A673 (cell line): ENCODE data around the gene SNAPIN. TPM values are rescaled to one million over a fixed set of nuclear protein-coding genes. Genes with fewer than 3 reads are reported as not detected.

ENCODE experiments used
- BruUV-seq: library from RNA; stranded (reverse); fragments of 400-500 nt; replicated peaks from 2 replicates; lab custom pipeline; 2021; lab: Mats Ljungman, UMichigan
- CTCF ChIA-PET: fragments of 300-600 bp; sonication (Branson Sonifier 250); formaldehyde crosslinking; loops from one replicate; lab custom pipeline; 2022; ENCODE audit warnings: antibody characterized with exemption; lab: Charles Lee
- POLR2A ChIA-PET: fragments of 300-600 bp; sonication (Branson Sonifier 250); formaldehyde crosslinking; loops from one replicate; lab custom pipeline; 2022; ENCODE audit warnings: antibody characterized with exemption; ENCODE audit not compliant: low non-redundant PET; lab: Charles Lee
- DNase-seq: peaks from one replicate; pipeline ENCODE4 v3.0.0-alpha.2; 2015; ENCODE audit warnings: low spot score
- H3K27ac ChIP-seq: fragments of 200-600 bp; sonication (generic); 2 replicates; pipeline ENCODE4 v1.5.1; 2016; ENCODE audit warnings: mixed run types, low read depth, mild to moderate bottlenecking, mixed read lengths, antibody characterized with exemption, low read length; ENCODE audit not compliant: poor library complexity, severe bottlenecking
- H3K27me3 ChIP-seq: fragments of 200-600 bp; sonication (generic); replicated peaks from 2 replicates; pipeline ENCODE4 v1.6.1; 2017; ENCODE audit warnings: mixed run types, low read depth, mild to moderate bottlenecking, mixed read lengths, antibody characterized with exemption, low read length; ENCODE audit not compliant: insufficient read depth, poor library complexity
- H3K36me3 ChIP-seq: fragments of 200-600 bp; sonication (generic); 2 replicates; pipeline ENCODE4 v1.6.1; 2016; ENCODE audit warnings: mixed run types, mild to moderate bottlenecking, mixed read lengths, antibody characterized with exemption, low read length; ENCODE audit not compliant: insufficient read depth, poor library complexity, severe bottlenecking
- H3K4me1 ChIP-seq: fragments of 200-600 bp; sonication (generic); 2 replicates; pipeline ENCODE4 v1.6.1; 2017; ENCODE audit warnings: mixed run types, mild to moderate bottlenecking, mixed read lengths, antibody characterized with exemption, low read length; ENCODE audit not compliant: insufficient read depth, poor library complexity, severe bottlenecking
- H3K4me3 ChIP-seq: fragments of 200-600 bp; sonication (generic); 2 replicates; pipeline ENCODE4 v1.5.1; 2016; ENCODE audit warnings: low read depth, mixed run types, mild to moderate bottlenecking, mixed read lengths, low read length; ENCODE audit not compliant: poor library complexity, severe bottlenecking
- H3K9me3 ChIP-seq: fragments of 200-600 bp; sonication (generic); 2 replicates; pipeline ENCODE4 v1.6.1; 2016; ENCODE audit warnings: mixed run types, low read depth, mild to moderate bottlenecking, mixed read lengths, antibody characterized with exemption, low read length; ENCODE audit not compliant: poor library complexity, severe bottlenecking
- CTCF ChIP-seq: fragments of 300-800, 200-600 bp; sonication (generic); conservative IDR thresholded peaks from 2 replicates; pipeline ENCODE4 v1.5.1; 2017; ENCODE audit warnings: low read depth, mild to moderate bottlenecking, antibody characterized with exemption, low read length, moderate library complexity, mixed read lengths
- EZH2 ChIP-seq: fragments of 200-600 bp; sonication (generic); IDR thresholded peaks from 2 replicates; pipeline ENCODE4 v1.6.1; 2017; ENCODE audit warnings: borderline replicate concordance, low read depth, mild to moderate bottlenecking, mixed read lengths, antibody characterized with exemption, low read length; ENCODE audit not compliant: poor library complexity, severe bottlenecking
- intact Hi-C: fragments of 100-400 bp; cut with micrococcal nuclease; formaldehyde crosslinking; loops from one replicate; pipeline ENCODE4 v1.10.0; 2022; ENCODE audit not compliant: unreplicated experiment
- total RNA-seq: library from RNA; stranded (reverse); gene quantifications from 2 replicates; pipeline ENCODE4 v1.2.3, GENCODE V29; 2021

SNAPIN gene
- total RNA-seq, 1 experiment from 2014 or later = 47.4 TPM

- Histone ChIP-seq H3K4me3 (no peak overlapping the region), H3K4me1 (peaks cover 13% of the 10 kb centered on the region), H3K9me3 (no peaks in the 10 kb centered on the region), H3K27ac (no peak overlapping the region), H3K27me3 (no peaks in the 10 kb centered on the region), H3K36me3 (no peaks in the 10 kb centered on the region)
- intact Hi-C loops = no loop called here
- DNase-seq = no peak
- POLR2A ChIA-PET = interaction anchor here (0.6 kb wide), 1 partner anchor 16 kb away, joined by 3 read pairs; no protein-coding TSS in a partner anchor
- CTCF ChIA-PET = no interaction called here
- BruUV-seq = no TSS peak
- TF ChIP-seq EZH2 (no peak), CTCF (no peak)
Observed at GRCh38 chr1:153655333-153655732, 3.2 kb upstream of the SNAPIN start.

GRCh38 chr1:153659175-153659534, 652 bp downstream of the SNAPIN start:
- Histone ChIP-seq H3K9me3 (no peaks in the 10 kb centered on the region), H3K27me3 (no peaks in the 10 kb centered on the region), H3K27ac (peak overlapping the region; percentile 79), H3K36me3 (peaks cover 34% of the 10 kb centered on the region), H3K4me3 (peak overlapping the region; percentile 67), H3K4me1 (peaks cover 13% of the 10 kb centered on the region)
- intact Hi-C loops = no loop called here
- DNase-seq = no peak
- BruUV-seq = TSS peak; percentile 75
- CTCF ChIA-PET = no interaction called here
- TF ChIP-seq CTCF (no peak), EZH2 (no peak)
- POLR2A ChIA-PET = no interaction called here

- Histone ChIP-seq H3K9me3 (no peaks in the 10 kb centered on the region), H3K27me3 (no peaks in the 10 kb centered on the region), H3K4me3 (peak overlapping the region; percentile 67), H3K27ac (peak overlapping the region; percentile 79), H3K36me3 (peaks cover 39% of the 10 kb centered on the region), H3K4me1 (peaks cover 13% of the 10 kb centered on the region)
- BruUV-seq = no TSS peak
- DNase-seq = no peak
- no peak for TF ChIP-seq CTCF
- no peak for TF ChIP-seq EZH2
- intact Hi-C loops = no loop called here
- POLR2A ChIA-PET = interaction anchor here (0.6 kb wide), 1 partner anchor 514 kb away, joined by 10 read pairs; no protein-coding TSS in a partner anchor
- CTCF ChIA-PET = no interaction called here
Observed at GRCh38 chr1:153659656-153660055, 1.2 kb downstream of the SNAPIN start.
